ENCODE measurements around the gene NUDT6.
"Not testable (repeated sequence)": the region's sequence is repeated elsewhere in the genome, so short reads cannot be mapped to it uniquely, and the experiment has no call there.

Gene NUDT6

GRCh38 chr4:122875949-122876348 is 46.4 kb downstream of the NUDT6 start:
- no peak for DNase-seq (ENCODE audit: low read depth, low spot score)

DNA sequence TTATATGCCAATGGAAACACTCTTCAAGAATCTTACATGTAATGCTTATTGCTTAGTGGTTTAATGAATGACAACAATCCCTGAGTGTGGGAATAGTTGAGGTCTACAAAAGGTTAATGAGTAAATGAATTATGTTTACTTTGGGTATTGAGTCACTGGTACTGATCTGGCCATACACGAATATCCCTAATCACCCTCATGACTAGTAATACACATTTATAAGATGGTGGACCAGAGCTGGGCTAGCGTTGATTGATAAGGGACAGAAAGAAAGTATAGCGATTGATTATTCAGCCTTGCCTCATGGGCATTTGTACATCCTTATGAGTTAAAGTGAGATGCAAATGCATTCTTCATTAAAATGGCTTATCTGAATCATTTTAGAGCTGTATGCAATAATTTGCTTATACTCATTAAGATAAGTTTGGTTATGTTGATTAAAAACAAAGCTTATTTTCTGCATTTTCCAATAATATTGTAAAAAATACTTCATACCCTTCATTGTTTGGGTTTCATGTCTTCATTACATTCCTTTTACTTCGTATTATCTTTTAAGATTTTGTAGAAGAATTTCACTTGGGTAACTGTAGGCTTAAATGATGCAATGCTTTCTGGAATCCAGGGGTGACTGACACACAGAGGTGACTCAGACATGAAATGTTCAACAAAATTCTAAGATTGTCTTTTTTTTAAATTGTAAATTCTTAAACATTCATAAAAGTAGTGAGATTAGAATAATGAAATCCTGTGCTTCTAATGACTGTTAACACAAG is 48.4 kb downstream of the NUDT6 start:
- DNase-seq (ENCODE audit: low read depth, low spot score) = peak; percentile 26

- DNase-seq (ENCODE audit: low read depth, low spot score) = no peak
These were observed 49.3 kb downstream of the NUDT6 start for GRCh38 chr4:122873146-122873545.

- not testable (repeated sequence) for DNase-seq (ENCODE audit: low read depth, low spot score)
These were observed 54.2 kb downstream of the NUDT6 start for GRCh38 chr4:122868235-122868634.

DNA sequence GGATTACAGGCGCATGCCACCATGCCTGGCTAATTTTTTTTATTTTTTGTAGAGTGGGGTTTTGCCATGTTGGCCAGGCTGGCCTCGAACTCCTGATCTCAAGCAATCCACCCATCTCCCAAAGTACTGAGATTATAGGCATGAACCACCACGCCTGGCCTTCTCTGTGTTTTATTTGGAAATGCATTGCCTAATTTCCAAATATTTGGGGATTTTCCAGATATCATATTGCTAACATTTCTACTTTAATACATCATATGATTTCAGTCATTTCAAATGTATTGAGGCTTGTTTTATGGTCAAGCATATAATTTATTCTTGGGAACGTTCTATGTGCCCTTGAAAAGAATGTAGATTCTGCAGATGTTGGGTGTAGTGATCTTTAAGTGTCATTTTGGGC is 57.0 kb downstream of the NUDT6 start:
- DNase-seq (ENCODE audit: low read depth, low spot score) = no peak

DNA sequence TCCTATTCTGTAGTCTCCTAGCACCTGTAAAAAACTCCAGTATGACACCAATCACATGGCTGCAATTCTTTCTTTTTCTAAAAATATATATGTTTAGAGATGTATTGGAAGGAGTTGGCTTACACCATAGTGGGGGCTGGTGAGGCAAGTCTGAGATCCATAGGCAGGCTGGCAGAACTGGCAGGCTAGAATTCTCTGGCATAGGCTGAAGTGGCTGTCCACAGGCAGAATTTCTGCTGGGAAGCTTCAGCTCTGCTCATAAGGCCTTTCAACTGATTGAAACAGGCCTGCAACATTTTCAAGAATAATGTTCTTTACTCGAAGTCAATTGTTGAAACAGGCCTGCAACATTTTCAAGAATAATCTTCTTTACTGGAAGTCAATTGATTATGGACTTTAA is 58.8 kb downstream of the NUDT6 start:
- DNase-seq (ENCODE audit: low read depth, low spot score) = no peak

DNA sequence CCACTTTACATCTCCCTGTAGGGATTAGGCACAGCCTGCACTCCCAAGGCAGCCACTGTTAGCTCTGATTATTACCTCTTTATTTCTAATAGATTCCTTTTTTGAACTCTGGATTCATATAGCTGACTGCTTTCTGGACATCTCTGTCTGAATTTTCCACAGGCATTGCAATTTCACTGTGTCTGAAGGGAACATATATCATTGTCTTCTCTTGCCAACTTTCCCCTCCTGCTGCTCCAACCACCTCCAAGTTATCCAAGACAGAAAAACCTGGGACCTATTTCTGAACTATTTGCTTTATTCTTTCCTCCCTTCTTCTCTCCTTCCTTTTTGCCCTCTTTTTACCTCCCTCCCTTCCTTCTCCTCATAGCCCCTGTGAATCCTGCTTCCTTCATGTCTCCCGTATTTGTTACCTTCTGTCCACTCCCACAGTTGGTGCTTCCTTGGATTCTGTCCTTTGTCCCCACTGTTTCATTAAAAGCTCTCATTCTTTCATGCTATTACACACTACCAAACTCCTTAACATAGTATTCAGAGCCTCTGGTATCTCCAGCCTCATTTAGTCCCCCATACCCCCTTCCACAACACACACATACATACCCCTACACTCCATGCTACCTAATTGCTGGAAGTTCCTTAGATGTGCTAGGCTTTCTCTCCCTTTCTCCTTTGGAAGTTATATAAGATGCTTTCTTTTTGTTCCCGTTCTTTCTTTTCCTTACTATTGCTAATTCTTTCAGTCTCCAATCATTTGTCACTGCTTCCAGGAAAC is 61.0 kb downstream of the NUDT6 start:
- no peak for DNase-seq (ENCODE audit: low read depth, low spot score)

DNA sequence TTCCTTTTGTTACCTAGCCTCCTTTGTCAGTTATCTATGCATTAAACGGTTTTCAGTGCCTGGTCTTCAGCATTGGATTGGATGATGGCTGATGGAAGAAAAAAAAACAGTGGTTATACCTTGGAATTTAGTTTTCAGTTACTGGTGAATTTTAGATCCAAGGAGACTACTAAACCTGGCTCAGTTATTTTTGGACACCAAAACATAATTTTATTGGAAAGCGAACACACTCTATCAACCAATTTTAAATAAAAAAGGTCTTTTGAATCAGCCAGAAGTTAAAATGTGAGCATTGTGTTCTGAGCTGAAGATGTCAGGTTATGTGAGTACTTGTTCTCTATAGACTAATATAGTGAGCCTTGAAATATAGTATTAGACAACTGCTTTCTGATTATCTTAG is 63.7 kb downstream of the NUDT6 start:
- no peak for DNase-seq (ENCODE audit: low read depth, low spot score)

GRCh38 chr4:122857160-122857559 is 65.2 kb downstream of the NUDT6 start:
- DNase-seq (ENCODE audit: low read depth, low spot score) = no peak

DNA sequence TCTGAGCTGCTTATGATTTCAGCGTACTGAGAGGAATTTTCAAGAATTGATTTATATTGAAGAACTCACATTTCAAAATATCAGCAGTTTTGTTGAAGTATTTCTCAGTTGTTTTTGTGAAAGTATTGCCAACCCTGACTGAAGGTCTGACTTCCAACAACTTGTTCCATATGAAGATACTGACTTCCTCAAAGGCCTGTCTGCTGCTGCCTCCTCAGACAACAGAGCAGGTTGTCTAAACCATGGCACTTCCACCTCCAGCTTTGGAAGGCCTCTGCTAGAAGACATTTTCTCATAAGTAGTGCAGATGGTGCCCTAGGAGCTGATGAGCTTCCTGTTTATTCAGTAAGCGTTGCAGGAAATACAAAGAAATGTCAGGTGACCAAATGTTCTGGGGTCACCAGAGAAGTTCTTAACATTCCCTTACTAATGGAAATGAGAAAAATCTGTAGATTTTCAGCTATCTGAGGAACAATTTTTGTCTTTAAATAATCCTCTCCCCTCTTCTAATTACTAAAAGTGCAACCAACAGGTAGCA is 67.0 kb downstream of the NUDT6 start:
- DNase-seq (ENCODE audit: low read depth, low spot score) = no peak

DNA sequence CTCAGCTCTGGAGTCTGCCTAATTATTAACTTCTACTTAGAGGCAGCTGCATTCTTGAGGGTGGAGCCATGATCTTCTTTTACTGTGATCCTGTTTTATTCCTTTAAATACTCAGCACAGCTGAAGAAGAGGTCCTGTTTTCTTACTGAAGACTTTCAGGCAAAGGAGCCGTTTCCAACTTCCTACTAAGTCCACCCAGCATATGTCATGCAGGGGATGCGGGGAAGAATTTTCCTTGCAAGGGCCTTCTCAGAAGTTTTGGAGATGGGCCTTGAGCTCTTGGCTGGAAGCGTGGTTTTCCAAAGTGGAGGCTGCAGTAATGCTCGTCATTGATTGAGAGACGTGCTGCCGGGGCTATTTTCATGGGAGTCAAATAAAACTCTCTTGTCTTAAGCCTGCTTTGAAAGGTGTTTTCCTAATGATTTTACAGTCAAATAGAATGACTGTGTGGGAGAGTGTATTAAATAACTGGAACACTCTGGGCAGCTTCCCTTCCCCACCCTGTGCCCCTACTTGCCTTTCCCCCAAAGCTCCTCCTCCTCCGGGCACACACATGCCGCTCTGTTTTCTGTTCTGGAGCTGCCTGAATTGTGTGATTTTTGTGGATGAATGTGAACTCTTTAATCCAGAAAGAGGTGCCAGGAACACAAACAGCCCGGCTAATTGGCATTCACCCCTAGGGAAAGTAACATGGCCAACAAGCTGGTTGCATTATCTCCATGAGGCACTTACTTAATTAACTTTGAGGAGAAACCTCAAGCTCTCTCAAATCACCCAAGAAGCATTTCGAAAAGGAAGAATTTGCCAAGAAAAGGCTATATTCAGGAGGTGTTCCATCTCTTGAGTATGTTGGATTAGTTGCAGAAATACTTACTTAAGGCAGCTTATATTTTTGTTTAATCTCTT is 67.7 kb downstream of the NUDT6 start:
- DNase-seq (ENCODE audit: low read depth, low spot score) = no peak

GRCh38 chr4:122851568-122851967 is 70.8 kb downstream of the NUDT6 start:
- DNase-seq (ENCODE audit: low read depth, low spot score) = no peak

- DNase-seq (ENCODE audit: low read depth, low spot score) = not testable (repeated sequence)
These were observed 72.6 kb downstream of the NUDT6 start for GRCh38 chr4:122849789-122850188.

- DNase-seq (ENCODE audit: low read depth, low spot score) = no peak
These were observed 74.5 kb downstream of the NUDT6 start for GRCh38 chr4:122847931-122848330.

DNA sequence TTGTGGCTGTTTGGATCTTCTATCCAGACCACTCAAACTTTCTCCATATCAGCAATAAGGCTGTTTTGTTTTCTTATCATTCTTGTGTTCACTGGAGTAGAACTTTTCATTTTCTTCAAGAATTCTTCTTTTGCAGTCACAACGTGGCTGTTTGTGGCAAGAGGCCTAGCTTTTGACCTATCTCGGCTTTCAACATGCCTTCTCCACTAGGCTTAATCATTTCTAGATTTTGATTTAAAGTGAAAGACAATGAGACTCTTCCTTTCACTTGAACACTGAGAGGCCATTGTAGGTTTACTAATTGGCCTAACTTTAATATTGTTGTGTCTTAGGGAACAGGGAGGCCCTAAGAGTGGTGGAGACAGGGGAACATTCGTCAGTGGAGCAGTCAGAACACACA is 76.6 kb downstream of the NUDT6 start:
- no peak for DNase-seq (ENCODE audit: low read depth, low spot score)

- no peak for DNase-seq (ENCODE audit: low read depth, low spot score)
These were observed 77.3 kb downstream of the NUDT6 start for GRCh38 chr4:122845066-122845465.

DNA sequence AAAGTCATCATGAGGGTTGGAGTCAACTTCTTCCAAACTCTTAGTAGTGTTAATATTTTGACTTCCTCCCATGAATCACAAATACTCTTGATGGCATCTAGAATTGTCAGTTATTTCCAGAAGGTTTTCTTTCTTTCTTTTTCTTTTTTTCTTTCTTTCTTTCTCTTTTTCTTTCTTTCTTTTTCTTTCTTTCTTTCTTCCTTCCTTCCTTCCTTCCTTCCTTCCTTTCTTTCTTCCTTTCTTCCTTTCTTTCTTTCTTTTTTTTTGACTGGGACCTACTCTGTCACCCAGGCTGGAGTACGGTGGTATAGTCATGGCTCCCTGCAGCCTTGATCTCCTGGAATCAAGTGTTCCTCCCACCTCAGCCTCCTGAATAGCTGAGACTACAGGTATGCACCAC is 78.0 kb downstream of the NUDT6 start:
- not testable (repeated sequence) for DNase-seq (ENCODE audit: low read depth, low spot score)

- DNase-seq (ENCODE audit: low read depth, low spot score) = no peak
These were observed 79.3 kb downstream of the NUDT6 start for GRCh38 chr4:122842984-122843531.
